IMR-90 (cell line): ENCODE measurements around the gene CCDC88C. TPM values are rescaled to one million over a fixed set of nuclear protein-coding genes. Genes with fewer than 3 reads are reported as not detected.

Experiments used
- ATAC-seq: fragments of 200-7000 bp; cut with Tn5 transposase; 2 replicates; pipeline ENCODE4 v1.9.1; 2020; ENCODE audit warnings: low read depth, mild to moderate bottlenecking, moderate library complexity
- BruUV-seq: library from RNA; stranded (reverse); fragments of 400-500 nt; replicated peaks from 2 replicates; lab custom pipeline; 2021; lab: Mats Ljungman, UMichigan
- CTCF ChIA-PET: fragments of 300-600 bp; formaldehyde crosslinking; extraction: SDS; loops from one replicate; lab custom pipeline; 2021; ENCODE audit warnings: antibody characterized with exemption; lab: Yijun Ruan, JAX
- POLR2A ChIA-PET: fragments of 300-600 bp; sonication (Branson Sonifier 250); formaldehyde crosslinking; loops from one replicate; lab custom pipeline; 2022; ENCODE audit warnings: antibody characterized with exemption; ENCODE audit not compliant: unreplicated experiment; lab: Charles Lee
- DNase-seq: peaks from one replicate; pipeline ENCODE4 v3.0.0; 2013
- H2AFZ ChIP-seq: replicated peaks from 2 replicates; pipeline ENCODE3; 2013; ENCODE audit warnings: low read length, mild to moderate bottlenecking; ENCODE audit not compliant: poor library complexity
- H2AK5ac ChIP-seq: 2 replicates; pipeline ENCODE4 v1.6.1; 2013; ENCODE audit warnings: low read depth, low read length, inconsistent platforms
- H2AK9ac ChIP-seq: replicated peaks from 2 replicates; pipeline ENCODE3; 2013; ENCODE audit warnings: mild to moderate bottlenecking, low read depth, low read length, moderate library complexity; ENCODE audit not compliant: poor library complexity
- H2BK120ac ChIP-seq: 2 replicates; pipeline ENCODE4 v1.6.1; 2013; ENCODE audit warnings: low read depth, low read length, inconsistent platforms
- H2BK15ac ChIP-seq: 3 replicates; pipeline ENCODE4 v1.6.1; 2013; ENCODE audit warnings: low read depth, low read length, inconsistent platforms
- H2BK20ac ChIP-seq: 2 replicates; pipeline ENCODE4 v1.6.1; 2013; ENCODE audit warnings: low read depth, mild to moderate bottlenecking, inconsistent platforms, low read length, moderate library complexity
- H2BK5ac ChIP-seq: 2 replicates; pipeline ENCODE4 v1.6.1; 2013; ENCODE audit warnings: mild to moderate bottlenecking, low read depth, low read length, inconsistent platforms; ENCODE audit not compliant: poor library complexity, severe bottlenecking
- H3K14ac ChIP-seq: replicated peaks from 2 replicates; pipeline ENCODE4 v1.6.1; 2013; ENCODE audit warnings: low read depth, low read length, inconsistent platforms
- H3K18ac ChIP-seq: 2 replicates; pipeline ENCODE4 v1.6.1; 2013; ENCODE audit warnings: low read depth, low read length, control low read depth
- H3K23ac ChIP-seq: 2 replicates; pipeline ENCODE4 v1.6.1; 2013; ENCODE audit warnings: low read depth, low read length, inconsistent platforms
- H3K27ac ChIP-seq: 2 replicates; pipeline ENCODE4 v1.5.1; 2013; ENCODE audit warnings: mild to moderate bottlenecking, control low read depth, low read length; ENCODE audit not compliant: insufficient read depth
- H3K27me3 ChIP-seq: 2 replicates; pipeline ENCODE4 v1.6.1; 2013; ENCODE audit warnings: low read length; ENCODE audit not compliant: control insufficient read depth, insufficient read depth
- H3K36me3 ChIP-seq: 2 replicates; pipeline ENCODE4 v1.6.1; 2013; ENCODE audit warnings: low read length, mixed read lengths; ENCODE audit not compliant: control insufficient read depth, insufficient read depth
- H3K4ac ChIP-seq: 2 replicates; pipeline ENCODE4 v1.6.1; 2013; ENCODE audit warnings: low read depth, low read length, inconsistent platforms
- H3K4me1 ChIP-seq: 2 replicates; pipeline ENCODE4 v1.6.1; 2013; ENCODE audit warnings: low read length, mixed read lengths; ENCODE audit not compliant: control insufficient read depth, insufficient read depth
- H3K4me2 ChIP-seq: 2 replicates; pipeline ENCODE4 v1.6.1; 2013; ENCODE audit warnings: low read depth, mild to moderate bottlenecking, control low read depth, low read length, moderate library complexity
- H3K4me3 ChIP-seq: 2 replicates; pipeline ENCODE4 v1.5.1; 2013; ENCODE audit warnings: low read depth, mild to moderate bottlenecking, control low read depth, low read length, moderate library complexity; ENCODE audit not compliant: insufficient read depth
- H3K56ac ChIP-seq: 2 replicates; pipeline ENCODE4 v1.6.1; 2013; ENCODE audit warnings: low read length, inconsistent platforms; ENCODE audit not compliant: insufficient read depth; ENCODE audit errors: extremely low read depth
- H3K79me1 ChIP-seq, 2 experiments: 2 replicates each; pipeline ENCODE4 v1.6.1; 2013; ENCODE audit warnings: low read length in 2 of 2, inconsistent platforms in 1 of 2, low read depth in 1 of 2
- H3K9ac ChIP-seq: 2 replicates; pipeline ENCODE4 v1.6.1; 2013; ENCODE audit warnings: low read depth, low read length, control low read depth
- H3K9me1 ChIP-seq: 2 replicates; pipeline ENCODE4 v1.6.1; 2013; ENCODE audit warnings: low read length, inconsistent platforms; ENCODE audit not compliant: insufficient read depth
- H3K9me3 ChIP-seq: 2 replicates; pipeline ENCODE4 v1.6.1; 2013; ENCODE audit warnings: low read length; ENCODE audit not compliant: control insufficient read depth, insufficient read depth
- H4K20me1 ChIP-seq: 2 replicates; pipeline ENCODE4 v1.6.1; 2013; ENCODE audit warnings: low read length, inconsistent platforms; ENCODE audit not compliant: insufficient read depth
- H4K5ac ChIP-seq: 2 replicates; pipeline ENCODE4 v1.6.1; 2013; ENCODE audit warnings: mild to moderate bottlenecking, low read depth, low read length, control low read depth
- H4K8ac ChIP-seq, 2 experiments: 2 replicates each; pipeline ENCODE4 v1.6.1; 2013; ENCODE audit warnings: low read depth in 2 of 2, low read length in 2 of 2, control low read depth in 1 of 2, inconsistent platforms in 1 of 2
- H4K91ac ChIP-seq: 2 replicates; pipeline ENCODE4 v1.6.1; 2013; ENCODE audit warnings: low read depth, low read length, inconsistent platforms; ENCODE audit not compliant: insufficient read depth
- BHLHE40 ChIP-seq: fragments of 150-350 bp; IDR thresholded peaks from 2 replicates; pipeline ENCODE4 v1.6.1; 2016; ENCODE audit warnings: mild to moderate bottlenecking, low read depth, low read length
- CHD1 ChIP-seq: IDR thresholded peaks from 2 replicates; pipeline ENCODE4 v1.6.1; 2012; ENCODE audit warnings: low read depth, low read length, improper control_type of control experiment
- NFE2L2 ChIP-seq: fragments of 150-350 bp; IDR thresholded peaks from 2 replicates; pipeline ENCODE4 v1.6.1; 2016; ENCODE audit warnings: low read depth, mild to moderate bottlenecking, low read length
- RFX5 ChIP-seq: IDR thresholded peaks from 2 replicates; pipeline ENCODE4 v1.8.0; 2012; ENCODE audit warnings: low read depth, mild to moderate bottlenecking, low read length, moderate library complexity
- SMC3 ChIP-seq: fragments of 150-350 bp; IDR thresholded peaks from 2 replicates; pipeline ENCODE4 v1.6.1; 2016; ENCODE audit warnings: low read depth, mild to moderate bottlenecking, antibody characterized with exemption, low read length, moderate library complexity
- WGBS, 2 experiments: methylation state at CpG; one replicate each; pipeline versions ENCODE4 v1.1.5 to v1.1.7; 2013; ENCODE audit warnings: missing lambda C conversion rate in 2 of 2; ENCODE audit not compliant: insufficient read length in 1 of 2; ENCODE audit errors: extremely low coverage in 2 of 2; 5-methylcytosine and 5-hydroxymethylcytosine counted together
- dilution Hi-C: fragments of 300-500 bp; cut with HindIII; formaldehyde crosslinking; loops from one replicate; pipeline ENCODE4 v1.14.3; 2018; ENCODE audit warnings: low sequenced_read_pairs; ENCODE audit not compliant: unreplicated experiment
- in situ Hi-C: fragments of 300-500 bp; cut with MboI; formaldehyde crosslinking; loops from 3 replicates; pipeline ENCODE4 v1.14.3; 2019; ENCODE audit warnings: low sequenced_read_pairs, inconsistent platforms, mixed read lengths
- intact Hi-C: fragments of 100-400 bp; cut with micrococcal nuclease; formaldehyde crosslinking; loops from 2 replicates; pipeline ENCODE4 v1.10.0; 2022
- polyA plus RNA-seq, 3 experiments: library from polyadenylated mRNA; depleted of rRNA; stranded (reverse); fragments of >200 nt; gene quantifications; 2 replicates each; pipeline ENCODE4 v1.2.3, GENCODE V29; 2012; ENCODE audit warnings: low replicate concordance in 1 of 3
- total RNA-seq: library from RNA; depleted of rRNA; stranded (reverse); fragments of >200 nt; gene quantifications from 2 replicates; pipeline ENCODE4 v1.2.3, GENCODE V29; 2012
- TF ChIP-seq, protein P1 (sequence below): fragments of 150-350 bp; IDR thresholded peaks from 2 replicates; pipeline ENCODE4 v1.6.1; 2016; ENCODE audit warnings: low read depth, mild to moderate bottlenecking, low read length, moderate library complexity, borderline replicate concordance

Gene CCDC88C
- total and polyA plus RNA-seq, 2 of the 4 experiments (the other 2 are of a cell fraction) = 0.17 to 0.18 TPM

DNA sequence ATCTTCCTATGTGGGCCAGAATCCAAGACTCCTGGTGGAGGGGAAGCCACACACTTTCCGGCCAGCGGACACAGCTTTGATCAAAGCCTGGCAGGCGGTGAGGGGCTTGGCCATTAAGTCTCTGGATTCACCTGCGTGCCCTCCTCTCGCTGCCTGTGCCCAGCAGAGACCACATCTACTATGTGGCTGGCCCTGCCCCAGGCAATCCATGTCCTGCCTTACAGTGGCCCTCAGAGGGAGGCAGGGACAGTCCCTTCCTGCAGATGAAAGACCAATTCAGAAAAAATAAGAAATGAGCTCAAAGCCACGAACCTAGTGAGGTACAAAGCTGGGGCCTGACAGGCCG lies 90.4 kb downstream of the CCDC88C start:
- Histone ChIP-seq H2AK5ac (no peak overlapping the region), H3K23ac (no peak overlapping the region), H2AK9ac (no peak overlapping the region), H3K9me1 (no peaks in the 10 kb centered on the region), H2BK120ac (no peak overlapping the region), H3K9ac (no peak overlapping the region), H2AFZ (no peak overlapping the region), H3K4me1 (no peaks in the 10 kb centered on the region), H3K79me1 (no peaks in the 10 kb centered on the region), H4K5ac (no peak overlapping the region), H4K91ac (no peak overlapping the region), H3K4me2 (no peak overlapping the region), H4K8ac (no peak overlapping the region), H3K27me3 (peaks cover 22% of the 10 kb centered on the region), H2BK5ac (no peak overlapping the region), H3K4ac (no peak overlapping the region), H3K18ac (no peak overlapping the region), H4K20me1 (no peaks in the 10 kb centered on the region), H3K36me3 (no peaks in the 10 kb centered on the region), H2BK20ac (no peak overlapping the region), H2BK15ac (no peak overlapping the region), H3K9me3 (no peaks in the 10 kb centered on the region), H3K4me3 (no peak overlapping the region), H3K14ac (no peak overlapping the region), H3K27ac (no peak overlapping the region), H3K56ac (no peak overlapping the region)
- intact Hi-C loops (no loop called here), in situ Hi-C loops (loop anchor here (10.0 kb wide), 1 partner anchor 98 kb away; no protein-coding TSS in a partner anchor), dilution Hi-C loops (no loop called here)
- ChIA-PET CTCF (no interaction called here), POLR2A (no interaction called here)
- no TSS peak for BruUV-seq
- 63% methylated on average over 7 of the region's 7 CpGs; no CpG with 5 or more reads in 1 of the 2 experiments for whole genome bisulfite sequencing, 2 experiments
- DNase-seq (no peak), ATAC-seq (no peak)
- TF ChIP-seq, protein P1, sequence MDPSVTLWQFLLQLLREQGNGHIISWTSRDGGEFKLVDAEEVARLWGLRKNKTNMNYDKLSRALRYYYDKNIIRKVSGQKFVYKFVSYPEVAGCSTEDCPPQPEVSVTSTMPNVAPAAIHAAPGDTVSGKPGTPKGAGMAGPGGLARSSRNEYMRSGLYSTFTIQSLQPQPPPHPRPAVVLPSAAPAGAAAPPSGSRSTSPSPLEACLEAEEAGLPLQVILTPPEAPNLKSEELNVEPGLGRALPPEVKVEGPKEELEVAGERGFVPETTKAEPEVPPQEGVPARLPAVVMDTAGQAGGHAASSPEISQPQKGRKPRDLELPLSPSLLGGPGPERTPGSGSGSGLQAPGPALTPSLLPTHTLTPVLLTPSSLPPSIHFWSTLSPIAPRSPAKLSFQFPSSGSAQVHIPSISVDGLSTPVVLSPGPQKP = no peak
- TF ChIP-seq NFE2L2 (no peak), RFX5 (no peak), SMC3 (no peak), CHD1 (no peak), BHLHE40 (no peak)
